Body of pancreas (tissue), 4 donors: ENCODE measurements around the gene PRIM1.

Source experiments
- CTCF ChIP-seq, 7 experiments: fragments of 450-650 bp in 4 of 7; fragments of 200-600 bp in 3 of 7; sonication (generic) in 3 of 7; IDR thresholded peaks; one replicate each; pipeline ENCODE4 v1.5.1; 2016 to 2019; ENCODE audit warnings: antibody characterized with exemption in 7 of 7
- POLR2A ChIP-seq, 3 donors: fragments of 450-650 bp; IDR thresholded peaks; one replicate each; pipeline ENCODE4 v1.6.1; 2016; ENCODE audit warnings: antibody characterized with exemption in 3 of 3, mild to moderate bottlenecking in 2 of 3

DNA sequence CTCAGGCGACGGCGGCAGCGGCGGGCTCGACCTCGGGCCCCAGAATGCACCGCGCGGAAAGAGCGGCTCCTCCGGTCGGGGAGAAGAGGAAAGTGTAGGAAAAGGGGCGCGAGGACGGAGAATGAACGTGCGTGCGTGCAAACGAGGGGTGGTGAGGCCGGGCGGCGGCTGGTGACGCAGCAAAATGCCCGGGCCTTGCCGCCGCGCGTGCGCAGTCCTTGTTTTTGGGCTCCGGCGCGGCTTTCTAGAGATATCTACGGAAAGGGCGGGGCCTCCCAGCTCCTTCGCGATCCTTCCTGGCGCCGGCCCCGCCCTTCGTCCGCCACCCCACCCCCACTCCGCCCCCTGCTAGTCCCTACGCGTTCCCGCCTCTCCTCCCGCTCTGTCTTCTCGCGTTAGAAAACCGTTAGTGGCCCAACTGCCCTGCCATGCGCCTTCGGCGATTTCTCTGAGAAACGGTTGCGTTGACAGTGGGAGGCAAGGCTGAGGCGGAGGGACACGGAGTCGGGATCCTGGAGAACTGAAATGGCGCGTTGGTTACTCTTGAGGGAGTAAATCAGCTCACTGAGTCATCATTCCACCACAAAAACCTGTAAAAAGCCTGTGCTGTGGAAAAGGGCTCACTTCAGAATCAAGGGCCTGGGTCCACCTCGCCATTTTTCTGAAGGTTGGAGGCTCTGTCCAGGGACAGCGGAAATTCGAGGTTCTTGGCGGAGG is 63.8 kb downstream of the PRIM1 start, which contains the start of gene PTGES3:
- TF ChIP-seq CTCF (IDR thresholded peaks at IDR 0.05) (no peak), POLR2A (IDR thresholded peaks at IDR 0.05) (peak; percentile 93 to 97 (median 97))
